Measurements from ENCODE around the gene TMEM132C. TPM values are rescaled to one million over a fixed set of nuclear protein-coding genes. Genes with fewer than 3 reads are reported as not detected.

The TMEM132C gene
- total and polyA plus RNA-seq, 7 donors: 0.60 to 3.5 (median 1.7) TPM; not detected in 1

GRCh38 chr12:128337431-128338170, 70.6 kb downstream of the TMEM132C start:
- intact Hi-C loops (cut with DNase I): no loop called here
- no peak for DNase-seq
- no peaks in the 10 kb centered on the region for H3K36me3 ChIP-seq
- H3K27ac ChIP-seq: no peak overlapping the region
- peaks cover 0 to 2% (median 0%) of the 10 kb centered on the region in 4 donors for H3K9me3 ChIP-seq
- H3K4me1 ChIP-seq: no peaks in the 10 kb centered on the region
- no peak overlapping the region for H3K4me3 ChIP-seq
- no peak for TF ChIP-seq CTCF (IDR thresholded peaks at IDR 0.05)
- TF ChIP-seq EP300 (IDR thresholded peaks at IDR 0.05): no peak
- no peak for TF ChIP-seq POLR2AphosphoS5 (IDR thresholded peaks at IDR 0.05)
- no peak for TF ChIP-seq POLR2A (IDR thresholded peaks at IDR 0.05)
- H3K27me3 ChIP-seq: peaks cover 0 to 25% (median 10%) of the 10 kb centered on the region in 3 donors
- WGBS, 2 donors: 22 to 24% methylated on average over 10 of the region's 10 CpGs

GRCh38 chr12:128338386-128339125, 71.6 kb downstream of the TMEM132C start:
- 25 to 26% methylated on average over 9 of the region's 9 CpGs for WGBS, 2 donors
- Histone ChIP-seq H3K4me3 (no peak overlapping the region), H3K27me3 (peaks cover 0 to 26% (median 14%) of the 10 kb centered on the region in 3 donors), H3K36me3 (no peaks in the 10 kb centered on the region), H3K4me1 (no peaks in the 10 kb centered on the region), H3K27ac (no peak overlapping the region), H3K9me3 (peaks cover 0 to 2% (median 0%) of the 10 kb centered on the region in 4 donors)
- no peak for DNase-seq
- intact Hi-C loops (cut with DNase I): no loop called here
- TF ChIP-seq CTCF (IDR thresholded peaks at IDR 0.05): no peak
- TF ChIP-seq EP300 (IDR thresholded peaks at IDR 0.05): no peak
- TF ChIP-seq POLR2A (IDR thresholded peaks at IDR 0.05): no peak
- TF ChIP-seq POLR2AphosphoS5 (IDR thresholded peaks at IDR 0.05): no peak

- H3K4me3 ChIP-seq: no peak overlapping the region
- H3K27me3 ChIP-seq: peaks cover 0 to 26% (median 14%) of the 10 kb centered on the region in 3 donors
- DNase-seq: no peak
- no peak overlapping the region for H3K27ac ChIP-seq
- no peaks in the 10 kb centered on the region for H3K4me1 ChIP-seq
- H3K9me3 ChIP-seq: peaks cover 0 to 2% (median 0%) of the 10 kb centered on the region in 4 donors
- intact Hi-C loops (cut with DNase I): no loop called here
- 10 to 28% methylated on average over 6 of the region's 6 CpGs for WGBS, 2 donors
- no peak for TF ChIP-seq EP300 (IDR thresholded peaks at IDR 0.05)
- TF ChIP-seq CTCF (IDR thresholded peaks at IDR 0.05): no peak
- no peak for TF ChIP-seq POLR2AphosphoS5 (IDR thresholded peaks at IDR 0.05)
- TF ChIP-seq POLR2A (IDR thresholded peaks at IDR 0.05): no peak
- H3K36me3 ChIP-seq: no peaks in the 10 kb centered on the region
Observed at GRCh38 chr12:128339126-128339520, 72.2 kb downstream of the TMEM132C start.

- Histone ChIP-seq H3K27ac (no peak overlapping the region), H3K36me3 (no peaks in the 10 kb centered on the region), H3K27me3 (peaks cover 0 to 26% (median 14%) of the 10 kb centered on the region in 3 donors), H3K9me3 (peaks cover 0 to 2% (median 0%) of the 10 kb centered on the region in 4 donors), H3K4me3 (no peak overlapping the region), H3K4me1 (no peaks in the 10 kb centered on the region)
- DNase-seq: no peak
- 52 to 68% methylated on average over 1 of the region's 1 CpG for WGBS, 2 donors
- no peak for TF ChIP-seq EP300 (IDR thresholded peaks at IDR 0.05)
- no peak for TF ChIP-seq POLR2AphosphoS5 (IDR thresholded peaks at IDR 0.05)
- TF ChIP-seq CTCF (IDR thresholded peaks at IDR 0.05): no peak
- TF ChIP-seq POLR2A (IDR thresholded peaks at IDR 0.05): no peak
- intact Hi-C loops (cut with DNase I): no loop called here
Observed at GRCh38 chr12:128339631-128340030, 72.7 kb downstream of the TMEM132C start.

Measured in sigmoid colon (tissue), 7 donors.